NCI-H510A (cell line): ENCODE measurements around the gene SIGLEC14.
A peak's percentile ranks its signal among the peaks of the same experiment; 100 is the strongest.
"Not testable (repeated sequence)": the region's sequence is repeated elsewhere in the genome, so short reads cannot be mapped to it uniquely, and the experiment has no call there.

Experiments used
- DNase-seq: peaks from one replicate; lab custom pipeline; 2025; lab: John Stamatoyannopoulos, UW

SIGLEC14 gene

GRCh38 chr19:51646730-51647129, at the start of gene SIGLEC14:
Gene SIGLEC14 (minus strand): TSS chr19:51646825. CDS start chr19:51646759, 66 bp downstream.
- DNase-seq: not testable (repeated sequence)

- DNase-seq: no peak
Observed at GRCh38 chr19:51695702-51696315, 49.2 kb upstream of the SIGLEC14 start.

GRCh38 chr19:51695088-51695487, 48.5 kb upstream of the SIGLEC14 start:
- DNase-seq: no peak

- DNase-seq: no peak
Observed at GRCh38 chr19:51694318-51695085, 47.9 kb upstream of the SIGLEC14 start.

- no peak for DNase-seq
Observed at GRCh38 chr19:51693819-51694218, 47.2 kb upstream of the SIGLEC14 start.

- no peak for DNase-seq
Observed at GRCh38 chr19:51693260-51693659, 46.6 kb upstream of the SIGLEC14 start, which contains the start of gene SPACA6. Gene SPACA6 (plus strand): TSS chr19:51693330. CDS start chr19:51693527, 197 bp downstream.

- DNase-seq: no peak
Observed at GRCh38 chr19:51692468-51692867, 45.8 kb upstream of the SIGLEC14 start.

GRCh38 chr19:51691584-51692428, 45.2 kb upstream of the SIGLEC14 start:
- no peak for DNase-seq

- DNase-seq: no peak
Observed at GRCh38 chr19:51691074-51691583, 44.5 kb upstream of the SIGLEC14 start.

- peak; percentile 35 for DNase-seq
Observed at GRCh38 chr19:51690454-51691073, 43.9 kb upstream of the SIGLEC14 start.

- DNase-seq: peak; percentile 4
Observed at GRCh38 chr19:51689751-51690453, 43.3 kb upstream of the SIGLEC14 start.

- peak; percentile 89 for DNase-seq
Observed at GRCh38 chr19:51688671-51689571, 42.3 kb upstream of the SIGLEC14 start.

GRCh38 chr19:51687791-51688670, 41.4 kb upstream of the SIGLEC14 start:
- DNase-seq: peak; percentile 36

GRCh38 chr19:51686171-51686570, 39.5 kb upstream of the SIGLEC14 start:
- DNase-seq: no peak

GRCh38 chr19:51681286-51681941, 34.8 kb upstream of the SIGLEC14 start:
- DNase-seq: no peak

- DNase-seq: no peak
Observed at GRCh38 chr19:51680474-51680873, 33.8 kb upstream of the SIGLEC14 start.

- DNase-seq: no peak
Observed at GRCh38 chr19:51676566-51677083, 30.0 kb upstream of the SIGLEC14 start.

GRCh38 chr19:51675911-51676565, 29.4 kb upstream of the SIGLEC14 start:
- not testable (repeated sequence) for DNase-seq
